ENCODE results near the gene TMEM63B.

GRCh38 chr6:44096612-44097011 is 30.7 kb upstream of the TMEM63B start:
- TF ChIP-seq CHD1 (IDR thresholded peaks at IDR 0.05; ENCODE audit: low read depth, low read length) (no peak), TEAD4 (IDR thresholded peaks at IDR 0.05; ENCODE audit: low read depth, low read length) (no peak), RAD21 (IDR thresholded peaks at IDR 0.05 in 1 of 2, conservative IDR thresholded peaks at IDR 0.05 in 1 of 2; ENCODE audit: low read depth in 2 of 2, low read length in 2 of 2) (peak; percentile 89 to 90), KDM1A (IDR thresholded peaks at IDR 0.05; ENCODE audit: borderline replicate concordance, low read length) (no peak), CHD2 (IDR thresholded peaks at IDR 0.05; ENCODE audit: low read length) (no peak), NRF1 (IDR thresholded peaks at IDR 0.05; ENCODE audit: low read depth, low read length) (no peak), RXRA (IDR thresholded peaks at IDR 0.05; ENCODE audit: insufficient read depth, low read depth, low read length) (no peak), EZH2 (IDR thresholded peaks at IDR 0.05; ENCODE audit: low read depth, low read length, severe bottlenecking) (no peak), TAF1 (IDR thresholded peaks at IDR 0.05; ENCODE audit: low read depth, low read length) (no peak), GTF2F1 (IDR thresholded peaks at IDR 0.05; ENCODE audit: borderline replicate concordance, low read depth, low read length) (no peak), JUND (IDR thresholded peaks at IDR 0.05; ENCODE audit: low read length) (no peak)
- TF ChIP-seq, protein P1, sequence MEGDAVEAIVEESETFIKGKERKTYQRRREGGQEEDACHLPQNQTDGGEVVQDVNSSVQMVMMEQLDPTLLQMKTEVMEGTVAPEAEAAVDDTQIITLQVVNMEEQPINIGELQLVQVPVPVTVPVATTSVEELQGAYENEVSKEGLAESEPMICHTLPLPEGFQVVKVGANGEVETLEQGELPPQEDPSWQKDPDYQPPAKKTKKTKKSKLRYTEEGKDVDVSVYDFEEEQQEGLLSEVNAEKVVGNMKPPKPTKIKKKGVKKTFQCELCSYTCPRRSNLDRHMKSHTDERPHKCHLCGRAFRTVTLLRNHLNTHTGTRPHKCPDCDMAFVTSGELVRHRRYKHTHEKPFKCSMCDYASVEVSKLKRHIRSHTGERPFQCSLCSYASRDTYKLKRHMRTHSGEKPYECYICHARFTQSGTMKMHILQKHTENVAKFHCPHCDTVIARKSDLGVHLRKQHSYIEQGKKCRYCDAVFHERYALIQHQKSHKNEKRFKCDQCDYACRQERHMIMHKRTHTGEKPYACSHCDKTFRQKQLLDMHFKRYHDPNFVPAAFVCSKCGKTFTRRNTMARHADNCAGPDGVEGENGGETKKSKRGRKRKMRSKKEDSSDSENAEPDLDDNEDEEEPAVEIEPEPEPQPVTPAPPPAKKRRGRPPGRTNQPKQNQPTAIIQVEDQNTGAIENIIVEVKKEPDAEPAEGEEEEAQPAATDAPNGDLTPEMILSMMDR (IDR thresholded peaks at IDR 0.05; ENCODE audit: control extremely low read depth in 1 of 3, insufficient read depth in 1 of 3, low read depth in 1 of 3, low read length in 3 of 3) = peak; percentile 87 to 97 (median 87)

All from H1 (cell line).